GM08714 (cell line): ENCODE data around the gene FBXL22.
A peak's percentile ranks its signal among the peaks of the same experiment; 100 is the strongest.
"Not testable (repeated sequence)": the region's sequence is repeated elsewhere in the genome, so short reads cannot be mapped to it uniquely, and the experiment has no call there.

Source experiments
- H3K4me3 ChIP-seq: fragments of 200-500 bp; sonication (Bioruptor generic); 2 replicates; pipeline ENCODE4 v1.5.1; 2014; ENCODE audit warnings: mild to moderate bottlenecking, low read length, inconsistent platforms
- ZNF274 ChIP-seq: IDR thresholded peaks from 2 replicates; pipeline ENCODE4 v1.6.1; 2012; ENCODE audit warnings: mild to moderate bottlenecking, low read depth, low read length

The FBXL22 gene

GRCh38 chr15:63600616-63601025, 3.4 kb downstream of the FBXL22 start:
- no peak for TF ChIP-seq ZNF274
- peak overlapping the region; percentile 68; the same call in 1 of the 2 replicates for H3K4me3 ChIP-seq

DNA sequence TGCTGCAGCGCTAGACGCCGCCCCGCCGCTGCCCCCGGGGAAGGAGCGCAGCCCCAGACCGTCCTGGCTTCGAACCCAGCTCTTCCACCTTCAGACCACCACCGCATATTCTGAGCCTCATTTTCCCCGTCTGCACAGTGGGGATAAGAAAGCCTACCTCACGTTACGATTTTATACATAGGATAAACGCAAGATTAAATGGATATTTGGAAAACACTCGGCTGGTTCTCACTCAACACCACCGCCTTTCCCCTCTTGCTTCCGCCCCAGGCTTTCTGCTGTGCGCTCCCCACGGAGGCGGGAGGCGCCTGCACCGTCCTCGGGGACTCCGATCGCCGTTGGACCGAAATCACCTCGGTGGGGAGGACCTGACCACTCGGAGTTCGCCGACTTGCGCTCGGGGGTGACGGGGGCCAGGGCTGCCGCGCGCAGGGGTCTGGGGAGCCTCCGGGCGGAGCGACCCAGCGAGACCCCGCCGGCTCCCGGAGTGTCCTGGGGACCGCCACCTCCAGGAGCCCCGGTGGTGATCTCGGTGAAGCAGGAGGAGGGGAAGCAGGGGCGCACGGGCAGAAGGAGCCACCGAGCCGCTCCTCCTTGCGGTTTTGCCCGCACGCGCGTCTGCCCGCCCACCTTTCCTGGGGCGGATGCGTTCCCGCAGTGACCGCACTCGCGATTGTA, 4.0 kb downstream of the FBXL22 start:
- no peak for TF ChIP-seq ZNF274
- peak overlapping the region; percentile 68 for H3K4me3 ChIP-seq

DNA sequence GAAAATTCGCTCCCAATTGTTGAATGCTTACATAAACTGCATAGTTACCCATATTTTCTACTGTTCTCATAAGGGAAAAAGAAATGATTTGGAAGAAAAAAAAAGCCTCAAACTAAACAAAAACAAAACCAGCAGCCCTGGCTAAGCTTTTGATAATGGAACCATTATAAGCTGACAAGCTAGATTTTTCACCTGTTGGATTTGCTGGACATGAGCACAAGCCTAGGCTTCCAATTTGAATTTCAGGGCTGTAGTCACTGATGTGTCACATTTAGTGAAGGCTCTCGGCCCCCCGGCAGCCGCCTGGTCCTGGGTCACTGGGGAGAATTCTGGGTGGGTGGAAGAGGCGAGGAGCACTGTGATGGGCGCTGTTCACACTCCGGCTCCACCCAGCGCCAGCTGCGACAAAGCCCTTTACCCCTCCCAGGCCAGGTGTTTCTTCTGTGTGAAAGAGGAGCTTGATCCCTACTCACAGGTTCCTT, 4.6 kb downstream of the FBXL22 start:
- H3K4me3 ChIP-seq, result peak overlapping the region; percentile 68
- no peak for TF ChIP-seq ZNF274

GRCh38 chr15:63602595-63602994, 5.4 kb downstream of the FBXL22 start:
- H3K4me3 ChIP-seq, result no peak overlapping the region
- TF ChIP-seq ZNF274, result no peak

GRCh38 chr15:63603516-63603915, 6.3 kb downstream of the FBXL22 start:
- no peak overlapping the region for H3K4me3 ChIP-seq
- TF ChIP-seq ZNF274, result no peak

DNA sequence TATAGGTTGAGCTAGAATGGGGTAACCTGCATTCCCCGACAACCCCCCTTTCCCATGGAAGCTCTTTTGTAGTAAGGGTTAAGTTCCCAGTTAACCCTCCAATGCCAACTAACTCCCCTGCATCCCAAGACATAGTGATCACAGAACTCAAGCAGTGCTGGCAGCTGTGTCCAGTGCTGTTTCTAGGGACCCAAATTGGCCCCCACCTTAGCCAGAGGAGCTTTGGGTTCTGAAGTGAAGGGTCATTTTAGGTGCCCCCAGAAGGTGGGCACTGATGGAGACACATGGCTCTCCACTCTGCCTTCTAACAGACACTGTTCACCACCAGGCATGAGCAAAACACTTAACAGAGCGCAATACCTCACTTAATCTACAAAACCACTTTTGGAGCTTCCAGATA, 7.1 kb downstream of the FBXL22 start:
- no peak for TF ChIP-seq ZNF274
- no peak overlapping the region for H3K4me3 ChIP-seq

- H3K4me3 ChIP-seq, result no peak overlapping the region
- TF ChIP-seq ZNF274, result no peak
Measured at GRCh38 chr15:63605036-63605435, 7.8 kb downstream of the FBXL22 start.

GRCh38 chr15:63605816-63606215, 8.6 kb downstream of the FBXL22 start:
- no peak overlapping the region for H3K4me3 ChIP-seq
- no peak for TF ChIP-seq ZNF274

DNA sequence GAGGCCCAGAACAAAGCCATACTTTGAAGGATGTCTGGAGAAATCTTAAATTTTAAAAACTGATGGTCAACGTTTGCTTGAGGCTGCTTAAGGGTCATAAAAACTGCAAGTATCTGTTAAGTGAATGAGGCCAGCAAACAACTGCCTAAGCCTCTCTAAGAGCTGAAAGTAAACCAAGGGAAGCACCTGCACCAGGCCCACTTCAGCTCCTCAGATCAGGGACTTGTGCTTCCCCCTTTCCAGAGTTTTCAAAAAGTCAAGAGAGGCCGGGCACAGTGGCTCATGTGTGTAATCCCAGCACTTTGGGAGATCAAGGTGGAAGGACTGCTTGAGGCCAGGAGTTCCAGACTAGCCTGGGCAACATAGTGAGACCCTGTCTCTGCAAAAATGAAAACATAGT, 9.1 kb downstream of the FBXL22 start:
- no peak for TF ChIP-seq ZNF274
- no peak overlapping the region for H3K4me3 ChIP-seq

DNA sequence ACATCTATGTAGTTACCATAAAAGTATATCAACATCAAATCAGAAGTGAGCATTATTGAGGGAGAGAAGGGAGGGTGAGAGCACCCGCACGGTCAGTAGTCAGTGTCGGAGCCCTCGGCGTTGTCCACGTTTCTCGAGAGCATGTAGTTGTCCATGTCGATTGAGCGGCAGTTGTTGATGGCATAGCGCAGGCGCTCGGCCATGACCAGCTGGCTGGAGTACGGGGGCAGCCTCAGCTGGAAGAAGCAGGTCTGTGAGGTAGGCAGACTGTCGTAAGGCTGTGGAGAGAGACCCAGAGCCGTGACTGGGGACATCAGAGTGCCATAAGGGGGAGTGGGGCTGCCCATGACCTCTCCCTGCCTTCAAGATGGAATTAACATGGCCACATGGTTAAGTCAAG, 11.8 kb downstream of the FBXL22 start:
- no peak overlapping the region for H3K4me3 ChIP-seq
- TF ChIP-seq ZNF274, result no peak

DNA sequence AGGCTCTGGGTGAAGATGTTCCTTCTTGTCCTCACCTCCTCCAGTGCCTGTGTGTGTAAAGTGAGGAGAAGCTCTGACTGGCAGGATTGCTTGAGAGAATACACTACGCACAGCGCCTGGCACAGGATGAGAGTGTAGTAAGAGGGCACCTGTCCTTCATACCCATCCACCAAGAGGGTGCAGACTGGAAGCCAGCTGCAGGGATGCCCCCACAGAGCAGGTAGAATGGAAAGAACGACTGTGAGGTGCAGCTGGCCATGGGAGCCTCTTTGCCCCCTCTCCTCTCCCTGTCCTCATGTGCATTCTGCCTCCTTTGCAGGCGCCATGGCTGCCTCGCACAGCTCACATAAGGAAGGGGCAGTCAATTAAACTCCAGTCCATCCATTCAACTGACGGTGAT, 12.3 kb downstream of the FBXL22 start:
- TF ChIP-seq ZNF274, result no peak

GRCh38 chr15:63610209-63610841, 13.1 kb downstream of the FBXL22 start:
- TF ChIP-seq ZNF274, result no peak
- no peak overlapping the region for H3K4me3 ChIP-seq

More for the DNA sequence above, 12.3 kb downstream of the FBXL22 start:
- H3K4me3 ChIP-seq, result no peak overlapping the region

DNA sequence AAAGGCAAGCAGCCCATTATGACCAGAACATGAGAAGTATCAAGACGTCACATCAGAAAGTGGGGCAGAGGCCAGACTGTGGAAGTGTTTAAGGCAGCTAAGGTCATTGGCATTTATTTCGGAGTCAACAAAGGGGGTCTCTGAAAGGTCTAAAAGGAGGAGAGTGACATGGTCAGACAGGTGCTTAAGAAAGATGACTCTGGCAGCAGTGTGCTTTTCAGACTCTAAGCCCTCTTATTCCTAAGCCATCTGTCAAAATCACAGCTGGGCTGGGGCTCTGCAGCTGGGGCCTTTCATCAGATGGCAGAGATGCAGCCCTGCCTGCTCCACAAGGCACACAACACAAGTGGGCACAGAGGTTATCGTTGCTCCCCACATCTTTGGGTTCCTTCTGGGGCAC, 14.0 kb downstream of the FBXL22 start:
- no peak overlapping the region for H3K4me3 ChIP-seq
- TF ChIP-seq ZNF274, result no peak

DNA sequence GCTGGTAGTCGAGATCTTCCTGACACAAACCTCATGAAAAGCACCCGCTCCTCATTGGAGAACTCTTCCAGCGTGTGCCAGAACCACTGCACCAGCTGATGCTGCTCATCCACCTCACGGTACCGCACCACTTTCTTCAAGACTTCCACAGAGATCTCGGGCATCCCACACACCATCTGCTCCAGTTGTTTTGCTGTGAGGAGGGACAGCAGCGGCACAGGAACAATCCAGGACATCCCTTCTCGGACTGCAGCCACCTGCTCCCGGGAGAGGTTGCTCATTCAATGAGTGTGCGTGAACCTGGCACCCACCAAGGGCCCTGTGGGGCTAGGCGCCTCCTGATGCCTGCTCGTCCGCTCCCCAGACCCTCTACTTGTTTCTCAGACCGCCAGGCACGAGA, 15.1 kb downstream of the FBXL22 start:
- H3K4me3 ChIP-seq, result no peak overlapping the region
- no peak for TF ChIP-seq ZNF274

GRCh38 chr15:63615935-63616334, 18.7 kb downstream of the FBXL22 start:
- no peak overlapping the region for H3K4me3 ChIP-seq
- no peak for TF ChIP-seq ZNF274

DNA sequence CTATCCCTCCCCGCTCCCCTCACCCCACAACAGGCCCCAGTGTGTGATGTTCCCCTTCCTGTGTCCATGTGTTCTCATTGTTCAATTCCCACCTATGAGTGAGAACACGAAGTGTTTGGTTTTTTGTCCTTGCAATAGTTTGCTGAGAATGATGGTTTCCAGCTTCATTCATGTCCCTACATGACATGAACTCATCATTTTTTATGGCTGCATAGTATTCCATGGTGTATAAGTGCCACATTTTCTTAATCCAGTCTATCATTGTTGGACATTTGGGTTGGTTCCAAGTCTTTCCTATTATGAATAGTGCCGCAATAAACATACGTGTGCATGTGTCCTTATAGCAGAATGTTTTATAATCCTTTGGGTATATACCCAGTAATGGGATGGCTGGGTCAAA, 20.0 kb downstream of the FBXL22 start:
- H3K4me3 ChIP-seq, result not testable (repeated sequence)

GRCh38 chr15:63617627-63618026, 20.4 kb downstream of the FBXL22 start:
- H3K4me3 ChIP-seq, result not testable (repeated sequence)

GRCh38 chr15:63620760-63621159, 23.6 kb downstream of the FBXL22 start:
- not testable (repeated sequence) for H3K4me3 ChIP-seq
